ENCODE measurements around the gene IL20. TPM values are rescaled to one million over a fixed set of nuclear protein-coding genes. Genes with fewer than 3 reads are reported as not detected.

IL20 gene
- total RNA-seq, 6 donors from 2014 or later = not detected

- no peak for DNase-seq
- H3K27me3 ChIP-seq = no peaks in the 10 kb centered on the region
- H3K9me3 ChIP-seq = no peaks in the 10 kb centered on the region
- ATAC-seq (ENCODE audit: low FRiP score in 2 of 2) = no peak
- TF ChIP-seq EP300 (IDR thresholded peaks at IDR 0.05) (no peak), CTCF (IDR thresholded peaks at IDR 0.05) (no peak), POLR2AphosphoS5 (IDR thresholded peaks at IDR 0.05) (no peak)
- H3K4me1 ChIP-seq = peaks cover 22 to 29% (median 27%) of the 10 kb centered on the region in 4 donors
- H3K27ac ChIP-seq = peak overlapping the region in 1 of 4 donors; percentile 27
- no peak overlapping the region for H3K4me3 ChIP-seq
- no peaks in the 10 kb centered on the region for H3K36me3 ChIP-seq
- 69 to 95% methylated on average over 1 of the region's 1 CpG for WGBS, 2 donors
These were observed 26.0 kb downstream of the IL20 start for GRCh38 chr1:206891412-206891811.

- Histone ChIP-seq H3K4me3 (no peak overlapping the region), H3K27ac (no peak overlapping the region), H3K36me3 (no peaks in the 10 kb centered on the region), H3K4me1 (peaks cover 22 to 32% (median 29%) of the 10 kb centered on the region in 4 donors), H3K9me3 (no peaks in the 10 kb centered on the region), H3K27me3 (no peaks in the 10 kb centered on the region)
- ATAC-seq (ENCODE audit: low FRiP score in 2 of 2) = no peak
- no peak for DNase-seq
- 68 to 72% methylated on average over 3 of the region's 3 CpGs for WGBS, 2 donors
- TF ChIP-seq POLR2A (IDR thresholded peaks at IDR 0.05) (no peak), CTCF (IDR thresholded peaks at IDR 0.05) (no peak), EP300 (IDR thresholded peaks at IDR 0.05) (no peak), POLR2AphosphoS5 (IDR thresholded peaks at IDR 0.05) (no peak)
These were observed 27.0 kb downstream of the IL20 start for GRCh38 chr1:206892351-206892984.

GRCh38 chr1:206893380-206893779, 28.0 kb downstream of the IL20 start:
- Histone ChIP-seq H3K4me1 (peaks cover 22 to 35% (median 29%) of the 10 kb centered on the region in 4 donors), H3K27me3 (no peaks in the 10 kb centered on the region), H3K4me3 (no peak overlapping the region), H3K9me3 (no peaks in the 10 kb centered on the region), H3K27ac (no peak overlapping the region), H3K36me3 (no peaks in the 10 kb centered on the region)
- no peak for ATAC-seq (ENCODE audit: low FRiP score in 2 of 2)
- WGBS, 2 donors = 68 to 77% methylated on average over 2 of the region's 2 CpGs
- no peak for DNase-seq
- TF ChIP-seq EP300 (IDR thresholded peaks at IDR 0.05) = no peak
- TF ChIP-seq CTCF (IDR thresholded peaks at IDR 0.05) = no peak
- no peak for TF ChIP-seq POLR2A (IDR thresholded peaks at IDR 0.05)

- H3K4me3 ChIP-seq = no peak overlapping the region
- ATAC-seq (ENCODE audit: low FRiP score in 2 of 2) = no peak
- no peaks in the 10 kb centered on the region for H3K9me3 ChIP-seq
- peak overlapping the region in 2 of 4 donors; percentile 44 to 63 for H3K27ac ChIP-seq
- TF ChIP-seq CTCF (IDR thresholded peaks at IDR 0.05) (no peak), POLR2AphosphoS5 (IDR thresholded peaks at IDR 0.05) (no peak), POLR2A (IDR thresholded peaks at IDR 0.05) (no peak), EP300 (IDR thresholded peaks at IDR 0.05) (no peak)
- WGBS, 2 donors = 87 to 91% methylated on average over 3 of the region's 3 CpGs
- H3K27me3 ChIP-seq = no peaks in the 10 kb centered on the region
- no peaks in the 10 kb centered on the region for H3K36me3 ChIP-seq
- no peak for DNase-seq
- peaks cover 21 to 35% (median 25%) of the 10 kb centered on the region in 4 donors for H3K4me1 ChIP-seq
These were observed 29.9 kb downstream of the IL20 start for GRCh38 chr1:206895325-206895724.

GRCh38 chr1:206895837-206896242, 30.4 kb downstream of the IL20 start:
- no peaks in the 10 kb centered on the region for H3K36me3 ChIP-seq
- peak in 1 of 2 donors; percentile 19 for ATAC-seq (ENCODE audit: low FRiP score in 2 of 2)
- peaks cover 17 to 30% (median 19%) of the 10 kb centered on the region in 4 donors for H3K4me1 ChIP-seq
- no peaks in the 10 kb centered on the region for H3K9me3 ChIP-seq
- H3K27ac ChIP-seq = peak overlapping the region in 2 of 4 donors; percentile 44 to 63
- DNase-seq = no peak
- H3K4me3 ChIP-seq = no peak overlapping the region
- TF ChIP-seq POLR2A (IDR thresholded peaks at IDR 0.05) (no peak), EP300 (IDR thresholded peaks at IDR 0.05) (peak in 1 of 4 donors; percentile 70)
- WGBS, 2 donors = 24 to 27% methylated on average over 3 of the region's 3 CpGs
- H3K27me3 ChIP-seq = no peaks in the 10 kb centered on the region
